Gastrocnemius medialis (tissue), 4 donors: Measurements from ENCODE around the gene CGGBP1. TPM values are rescaled to one million over a fixed set of nuclear protein-coding genes. Genes with fewer than 3 reads are reported as not detected.
A peak's percentile ranks its signal among the peaks of the same experiment; 100 is the strongest.

Experiments used
- ATAC-seq, 2 donors: fragments of 150-250 bp; one replicate each; pipeline ENCODE4 v1.9.1; 2016
- DNase-seq, 2 donors: peaks; one replicate each; pipeline ENCODE4 v3.0.0-alpha.2; 2019
- H3K27ac ChIP-seq, 4 donors: fragments of 200-600 bp; sonication (generic); 1 replicate in 1 of 4; 2 replicates in 3 of 4; pipeline ENCODE4 v1.5.1; 2016 to 2018; ENCODE audit warnings: mild to moderate bottlenecking in 2 of 4, moderate library complexity in 1 of 4
- H3K27me3 ChIP-seq, 3 donors: fragments of 200-600 bp; sonication (generic) in 2 of 3; 1 replicate in 1 of 3; 2 replicates in 2 of 3; pipeline versions ENCODE4 v1.5.1 to v1.6.0; 2016 to 2019; ENCODE audit warnings: mild to moderate bottlenecking in 1 of 3, moderate library complexity in 1 of 3
- H3K36me3 ChIP-seq, 2 donors: fragments of 200-600 bp; sonication (generic) in 1 of 2; one replicate each; pipeline ENCODE4 v1.5.1; 2017 to 2018
- H3K4me1 ChIP-seq, 2 donors: fragments of 200-600 bp; sonication (generic) in 1 of 2; one replicate each; pipeline ENCODE4 v1.5.1; 2016 to 2017; ENCODE audit warnings: mild to moderate bottlenecking in 2 of 2
- H3K4me3 ChIP-seq, 4 donors: fragments of 200-600 bp; sonication (generic) in 3 of 4; 1 replicate in 1 of 4; 2 replicates in 3 of 4; pipeline ENCODE4 v1.5.1; 2016 to 2019; ENCODE audit warnings: mild to moderate bottlenecking in 2 of 4
- H3K9me3 ChIP-seq, 3 donors: fragments of 200-600 bp; sonication (generic) in 2 of 3; 1 replicate in 1 of 3; 2 replicates in 2 of 3; pipeline ENCODE4 v1.5.1; 2016 to 2019
- POLR2A ChIP-seq, 2 donors: fragments of 450-650 bp; IDR thresholded peaks; one replicate each; pipeline ENCODE4 v1.6.1; 2017; ENCODE audit warnings: antibody characterized with exemption in 2 of 2, mild to moderate bottlenecking in 2 of 2, moderate library complexity in 2 of 2
- in situ Hi-C, 4 donors: fragments of 200-750 bp; cut with MboI; loops; one replicate each; pipeline versions ENCODE4 v1.15.0 to v1.8.0; 2017; ENCODE audit warnings: low sequenced_read_pairs in 4 of 4
- intact Hi-C: fragments of 100-400 bp; cut with DNase I; formaldehyde crosslinking; loops from one replicate; pipeline ENCODE4 v1.15.1; 2023; ENCODE audit warnings: low total_unique reads
- total RNA-seq, 4 donors: library from RNA; depleted of rRNA; stranded (reverse); fragments of >200 nt; gene quantifications; one replicate each; pipeline versions ENCODE4 v1.1.0 to v1.2.3, GENCODE V29; 2016
- TF ChIP-seq, protein P1 (sequence below), 5 experiments: fragments of 450-650 bp in 3 of 5; fragments of 200-600 bp in 2 of 5; sonication (generic) in 2 of 5; IDR thresholded peaks in 4 of 5; conservative IDR thresholded peaks in 1 of 5; 1 replicate in 4 of 5; 2 replicates in 1 of 5; pipeline ENCODE4 v1.5.1; 2016 to 2019; ENCODE audit warnings: antibody characterized with exemption in 5 of 5, mild to moderate bottlenecking in 3 of 5, moderate library complexity in 3 of 5

CGGBP1 gene
- total RNA-seq, 4 donors from 2014 or later: 25.9 to 47.3 (median 41.7) TPM

DNA sequence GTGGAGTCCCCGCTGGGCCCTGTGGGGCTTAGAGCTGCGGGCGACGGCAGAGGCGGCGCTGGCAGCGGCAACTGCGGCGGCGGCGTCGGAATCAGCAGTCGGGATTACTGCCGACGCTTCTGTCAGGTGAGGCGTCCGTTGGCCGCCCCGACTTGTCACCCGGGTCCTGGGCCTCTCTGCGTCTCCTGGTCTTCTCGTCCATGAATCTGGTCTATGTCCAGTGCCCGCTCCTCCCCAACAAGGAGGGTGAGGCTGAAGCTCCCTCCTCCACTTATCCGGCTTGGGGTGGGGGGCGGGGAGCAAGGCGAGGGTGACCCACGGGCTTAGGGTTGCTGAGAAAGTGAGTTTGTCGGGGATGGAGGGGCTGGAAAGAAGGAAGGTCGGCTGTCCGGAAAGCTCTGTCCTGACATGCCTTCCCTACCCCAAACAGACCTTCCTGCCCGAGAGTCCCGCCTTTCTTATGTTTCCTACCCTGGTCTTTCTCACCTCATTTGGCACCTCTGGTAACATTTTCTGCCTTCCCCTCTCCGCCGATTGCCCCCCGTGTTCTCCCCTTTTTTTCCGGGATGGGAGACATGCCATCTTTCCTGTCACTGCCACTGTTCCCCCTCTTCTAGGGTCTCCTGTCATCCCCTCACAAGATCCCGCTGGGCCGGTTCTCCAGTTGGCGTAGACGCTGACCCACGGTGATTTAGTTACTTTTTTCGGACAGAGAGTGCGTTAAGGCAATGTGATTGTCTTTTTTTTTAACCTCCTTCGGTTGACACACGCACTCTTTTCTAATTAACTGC, 770 bp upstream of the CGGBP1 start:
- peak overlapping the region; percentile 94 to 99 (median 98) for H3K27ac ChIP-seq
- peak overlapping the region; percentile 80 to 99 (median 96) for H3K4me3 ChIP-seq
- H3K36me3 ChIP-seq: peaks cover 0 to 22% of the 10 kb centered on the region in 2 donors
- in situ Hi-C loops: loop anchor here in 2 of 4 donors (10.0 to 25.0 kb wide), 2 partner anchors 85 to 1072 kb away; partner anchors contain the start of genes C3orf38 (in 1 of the 2) and VGLL3 (in 1 of the 2)
- peaks cover 48 to 50% of the 10 kb centered on the region in 2 donors for H3K4me1 ChIP-seq
- no peaks in the 10 kb centered on the region for H3K27me3 ChIP-seq
- intact Hi-C loops: loop anchor here (1.0 to 5.0 kb wide), 3 partner anchors 53 to 832 kb away; partner anchors contain the start of gene CHMP2B
- H3K9me3 ChIP-seq: no peaks in the 10 kb centered on the region
- ATAC-seq (peak; percentile 28 to 32), DNase-seq (peak in 1 of 2 donors; percentile 15)
- no peak for TF ChIP-seq POLR2A (IDR thresholded peaks at IDR 0.05)
- TF ChIP-seq, protein P1, sequence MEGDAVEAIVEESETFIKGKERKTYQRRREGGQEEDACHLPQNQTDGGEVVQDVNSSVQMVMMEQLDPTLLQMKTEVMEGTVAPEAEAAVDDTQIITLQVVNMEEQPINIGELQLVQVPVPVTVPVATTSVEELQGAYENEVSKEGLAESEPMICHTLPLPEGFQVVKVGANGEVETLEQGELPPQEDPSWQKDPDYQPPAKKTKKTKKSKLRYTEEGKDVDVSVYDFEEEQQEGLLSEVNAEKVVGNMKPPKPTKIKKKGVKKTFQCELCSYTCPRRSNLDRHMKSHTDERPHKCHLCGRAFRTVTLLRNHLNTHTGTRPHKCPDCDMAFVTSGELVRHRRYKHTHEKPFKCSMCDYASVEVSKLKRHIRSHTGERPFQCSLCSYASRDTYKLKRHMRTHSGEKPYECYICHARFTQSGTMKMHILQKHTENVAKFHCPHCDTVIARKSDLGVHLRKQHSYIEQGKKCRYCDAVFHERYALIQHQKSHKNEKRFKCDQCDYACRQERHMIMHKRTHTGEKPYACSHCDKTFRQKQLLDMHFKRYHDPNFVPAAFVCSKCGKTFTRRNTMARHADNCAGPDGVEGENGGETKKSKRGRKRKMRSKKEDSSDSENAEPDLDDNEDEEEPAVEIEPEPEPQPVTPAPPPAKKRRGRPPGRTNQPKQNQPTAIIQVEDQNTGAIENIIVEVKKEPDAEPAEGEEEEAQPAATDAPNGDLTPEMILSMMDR (IDR thresholded peaks at IDR 0.05 in 4 of 5, conservative IDR thresholded peaks at IDR 0.05 in 1 of 5): no peak

DNA sequence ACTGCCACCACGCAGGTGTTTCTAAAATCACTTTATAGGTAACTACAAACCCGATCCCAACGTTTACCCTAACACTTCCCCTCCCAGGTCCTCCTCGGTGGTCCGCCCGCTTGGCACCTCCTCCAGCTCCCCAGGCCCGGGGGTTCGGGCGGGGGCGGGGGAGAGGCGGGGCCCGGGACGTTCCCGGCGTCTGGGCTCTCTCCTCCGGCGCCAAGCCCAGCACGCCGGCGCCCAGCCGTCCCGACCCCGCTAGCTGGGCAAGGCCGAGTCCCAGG, 562 bp downstream of the CGGBP1 start:
- DNase-seq (no peak), ATAC-seq (peak in 1 of 2 donors; percentile 22)
- intact Hi-C loops (loop anchor here (2.0 to 5.0 kb wide), 2 partner anchors 55 to 831 kb away; partner anchors contain the start of gene CHMP2B), in situ Hi-C loops (loop anchor here in 2 of 4 donors (10.0 to 25.0 kb wide), 2 partner anchors 87 to 1071 kb away; partner anchors contain the start of genes C3orf38 (in 1 of the 2) and VGLL3 (in 1 of the 2))
- H3K4me3 ChIP-seq: peak overlapping the region; percentile 81 to 98 (median 94)
- H3K4me1 ChIP-seq: peaks cover 43 to 47% of the 10 kb centered on the region in 2 donors
- peak overlapping the region; percentile 94 to 99 (median 98) for H3K27ac ChIP-seq
- no peak for TF ChIP-seq POLR2A (IDR thresholded peaks at IDR 0.05)
- TF ChIP-seq, protein P1 (IDR thresholded peaks at IDR 0.05 in 4 of 5, conservative IDR thresholded peaks at IDR 0.05 in 1 of 5): no peak
- H3K27me3 ChIP-seq: no peaks in the 10 kb centered on the region
- H3K36me3 ChIP-seq: peaks cover 0 to 22% of the 10 kb centered on the region in 2 donors
- H3K9me3 ChIP-seq: no peaks in the 10 kb centered on the region

GRCh38 chr3:88057630-88058305, 1.0 kb downstream of the CGGBP1 start:
- H3K4me1 ChIP-seq: peaks cover 38 to 47% of the 10 kb centered on the region in 2 donors
- in situ Hi-C loops: loop anchor here in 2 of 4 donors (10.0 to 25.0 kb wide), 2 partner anchors 87 to 1070 kb away; partner anchors contain the start of genes C3orf38 (in 1 of the 2) and VGLL3 (in 1 of the 2)
- no peak for TF ChIP-seq POLR2A (IDR thresholded peaks at IDR 0.05)
- TF ChIP-seq, protein P1 (IDR thresholded peaks at IDR 0.05 in 4 of 5, conservative IDR thresholded peaks at IDR 0.05 in 1 of 5): no peak

GRCh38 chr3:88046766-88047165, 12.0 kb downstream of the CGGBP1 start:
- in situ Hi-C loops (no loop called here), intact Hi-C loops (no loop called here)
- Histone ChIP-seq H3K4me3 (no peak overlapping the region), H3K27ac (no peak overlapping the region), H3K9me3 (no peaks in the 10 kb centered on the region), H3K36me3 (no peaks in the 10 kb centered on the region), H3K4me1 (no peaks in the 10 kb centered on the region), H3K27me3 (no peaks in the 10 kb centered on the region)
- no peak for TF ChIP-seq POLR2A (IDR thresholded peaks at IDR 0.05)
- TF ChIP-seq, protein P1 (IDR thresholded peaks at IDR 0.05 in 4 of 5, conservative IDR thresholded peaks at IDR 0.05 in 1 of 5): no peak
- DNase-seq (no peak), ATAC-seq (no peak)

More at GRCh38 chr3:88057630-88058305, 1.0 kb downstream of the CGGBP1 start:
- peak overlapping the region; percentile 81 to 98 (median 94) for H3K4me3 ChIP-seq
- DNase-seq (no peak), ATAC-seq (no peak)
- peaks cover 0 to 22% of the 10 kb centered on the region in 2 donors for H3K36me3 ChIP-seq
- no peaks in the 10 kb centered on the region for H3K27me3 ChIP-seq
- peak overlapping the region; percentile 94 to 99 (median 98) for H3K27ac ChIP-seq
- no peaks in the 10 kb centered on the region for H3K9me3 ChIP-seq
- intact Hi-C loops: loop anchor here (2.0 to 5.0 kb wide), 2 partner anchors 55 to 830 kb away; partner anchors contain the start of gene CHMP2B
